ENCODE data around the gene CD52.
A peak's percentile ranks its signal among the peaks of the same experiment; 100 is the strongest.
"Not testable (repeated sequence)": the region's sequence is repeated elsewhere in the genome, so short reads cannot be mapped to it uniquely, and the experiment has no call there.

CD52 gene

DNA sequence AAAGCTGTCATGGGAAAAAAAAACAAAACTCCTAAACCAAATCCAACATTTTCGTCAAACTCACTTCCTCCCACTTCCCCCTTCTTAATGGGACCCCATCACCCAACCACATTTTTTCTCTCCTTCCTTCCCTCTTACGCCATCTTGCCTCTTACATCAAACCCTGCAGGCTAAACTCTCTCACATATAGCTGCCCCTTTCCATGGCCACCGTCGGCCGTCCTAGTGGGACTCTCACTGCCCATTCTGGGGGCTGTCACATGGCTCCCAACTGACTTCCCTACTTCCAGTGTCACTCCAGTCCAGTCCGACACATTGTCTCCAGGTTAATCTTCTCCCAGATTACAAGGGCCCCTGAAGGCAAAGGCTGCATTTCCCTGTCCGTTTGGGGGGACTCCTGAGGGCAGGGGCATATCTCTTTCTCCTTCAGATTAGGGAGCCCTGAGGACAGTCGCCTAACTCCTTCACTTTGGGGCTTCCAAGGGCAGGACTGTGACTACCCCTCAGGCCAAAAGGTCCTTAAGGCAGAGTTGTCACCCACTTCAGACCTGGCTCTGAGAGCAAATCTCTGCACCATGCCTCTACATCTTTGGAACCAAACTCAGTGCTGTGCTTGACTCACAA, 12.0 kb upstream of the CD52 start:
- H3K9me3 Mint-ChIP-seq: no peaks in the 10 kb centered on the region
- peak overlapping the region; percentile 98 to 99 (median 98) for H3K4me3 Mint-ChIP-seq
- peaks cover 13% of the 10 kb centered on the region for H3K4me1 Mint-ChIP-seq
- peaks cover 5% of the 10 kb centered on the region for H3K27me3 Mint-ChIP-seq (ENCODE audit: low read depth)
- H3K27ac Mint-ChIP-seq: peak overlapping the region; percentile 29 to 64 (median 53)
- no peaks in the 10 kb centered on the region for H3K36me3 Mint-ChIP-seq (ENCODE audit: low read depth)
- TF ChIP-seq, protein P1, sequence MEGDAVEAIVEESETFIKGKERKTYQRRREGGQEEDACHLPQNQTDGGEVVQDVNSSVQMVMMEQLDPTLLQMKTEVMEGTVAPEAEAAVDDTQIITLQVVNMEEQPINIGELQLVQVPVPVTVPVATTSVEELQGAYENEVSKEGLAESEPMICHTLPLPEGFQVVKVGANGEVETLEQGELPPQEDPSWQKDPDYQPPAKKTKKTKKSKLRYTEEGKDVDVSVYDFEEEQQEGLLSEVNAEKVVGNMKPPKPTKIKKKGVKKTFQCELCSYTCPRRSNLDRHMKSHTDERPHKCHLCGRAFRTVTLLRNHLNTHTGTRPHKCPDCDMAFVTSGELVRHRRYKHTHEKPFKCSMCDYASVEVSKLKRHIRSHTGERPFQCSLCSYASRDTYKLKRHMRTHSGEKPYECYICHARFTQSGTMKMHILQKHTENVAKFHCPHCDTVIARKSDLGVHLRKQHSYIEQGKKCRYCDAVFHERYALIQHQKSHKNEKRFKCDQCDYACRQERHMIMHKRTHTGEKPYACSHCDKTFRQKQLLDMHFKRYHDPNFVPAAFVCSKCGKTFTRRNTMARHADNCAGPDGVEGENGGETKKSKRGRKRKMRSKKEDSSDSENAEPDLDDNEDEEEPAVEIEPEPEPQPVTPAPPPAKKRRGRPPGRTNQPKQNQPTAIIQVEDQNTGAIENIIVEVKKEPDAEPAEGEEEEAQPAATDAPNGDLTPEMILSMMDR (IDR thresholded peaks at IDR 0.05; ENCODE audit: unreplicated experiment in 3 of 3): no peak

DNA sequence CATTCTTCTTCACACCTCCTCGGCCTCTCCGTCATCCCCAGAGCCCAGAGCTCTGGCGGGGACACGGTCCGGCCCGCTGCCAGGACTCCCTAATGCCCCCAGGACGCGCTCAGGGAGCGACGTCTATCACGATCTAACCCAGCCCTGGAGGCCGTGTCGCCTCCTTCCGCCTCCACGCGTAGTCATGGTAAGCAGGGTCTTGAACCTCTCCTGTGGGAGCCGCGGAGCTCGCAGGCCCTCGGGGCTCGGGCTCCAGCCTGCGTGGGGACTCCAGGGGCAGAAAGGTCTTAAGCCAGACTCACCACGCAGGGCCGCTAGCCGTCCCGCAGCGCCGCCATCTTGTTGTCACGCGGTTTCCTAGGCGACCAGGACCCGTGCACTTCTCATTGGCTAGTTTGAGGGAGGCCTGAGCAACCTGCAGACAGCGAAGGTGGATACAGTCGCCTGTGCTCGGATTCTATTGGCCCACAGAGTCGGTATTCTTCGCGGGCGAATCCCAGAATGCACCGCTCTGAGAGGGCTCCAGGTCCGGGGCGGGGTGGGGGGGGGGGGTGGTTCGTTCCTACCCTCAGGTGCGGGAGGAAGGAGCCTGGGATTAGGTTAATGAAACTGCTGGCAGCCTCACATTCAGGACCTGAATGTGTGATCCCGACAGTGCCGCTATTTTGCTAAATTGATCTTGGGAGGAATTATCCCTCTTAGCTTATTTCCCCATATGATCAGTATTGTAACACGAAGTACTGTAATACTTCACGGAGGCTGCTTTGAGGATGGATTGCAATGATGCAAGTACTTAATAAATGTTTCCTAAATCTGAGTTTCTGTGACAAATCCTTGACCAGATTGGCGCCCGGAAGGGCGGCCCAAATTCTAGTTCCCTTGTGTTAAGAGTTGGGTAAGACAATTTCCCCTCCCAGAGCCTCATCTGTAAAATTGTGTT, 11.2 kb upstream of the CD52 start, which contains the start of gene UBXN11:
UBXN11 (minus strand) TSS at position 347 of the 940 bp plus-strand sequence. CDS start 3,753 bp downstream, outside the sequence.
- Mint-ChIP-seq H3K4me1 (peaks cover 13% of the 10 kb centered on the region), H3K9me3 (no peaks in the 10 kb centered on the region), H3K36me3 (ENCODE audit: low read depth) (no peaks in the 10 kb centered on the region), H3K4me3 (peak within 1 kb of the TSS; percentile 98 to 99 (median 98)), H3K27ac (peak within 1 kb of the TSS; percentile 29 to 64 (median 53)), H3K27me3 (ENCODE audit: low read depth) (peaks cover 9% of the 10 kb centered on the region)
- TF ChIP-seq, protein P1 (IDR thresholded peaks at IDR 0.05; ENCODE audit: unreplicated experiment in 3 of 3): no peak

DNA sequence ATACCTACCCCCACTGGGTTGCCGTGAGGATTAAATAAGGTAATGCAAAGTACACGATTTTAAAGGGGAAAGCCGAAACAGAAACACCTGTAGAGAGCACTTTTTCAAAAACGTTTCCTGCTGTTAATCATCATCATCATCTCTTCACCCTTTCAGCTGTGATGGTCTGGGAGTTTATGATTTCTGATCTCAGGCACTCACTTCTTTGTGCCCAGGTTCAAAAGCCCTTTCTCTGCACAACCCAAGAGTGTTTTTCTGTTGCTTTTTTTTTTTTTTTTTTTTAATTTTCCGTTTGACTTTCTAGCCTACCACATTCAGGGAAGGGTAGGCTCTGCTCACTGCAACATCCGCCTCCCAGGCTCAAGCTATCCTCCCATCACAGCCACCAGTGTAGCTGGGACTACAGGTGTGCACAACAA, 10.4 kb upstream of the CD52 start:
- Mint-ChIP-seq H3K9me3 (no peaks in the 10 kb centered on the region), H3K27me3 (ENCODE audit: low read depth) (peaks cover 13% of the 10 kb centered on the region), H3K36me3 (ENCODE audit: low read depth) (no peaks in the 10 kb centered on the region), H3K4me3 (peak overlapping the region; percentile 65 to 77 (median 77)), H3K27ac (no peak overlapping the region), H3K4me1 (peaks cover 13% of the 10 kb centered on the region)
- TF ChIP-seq, protein P1 (IDR thresholded peaks at IDR 0.05; ENCODE audit: unreplicated experiment in 3 of 3): no peak

DNA sequence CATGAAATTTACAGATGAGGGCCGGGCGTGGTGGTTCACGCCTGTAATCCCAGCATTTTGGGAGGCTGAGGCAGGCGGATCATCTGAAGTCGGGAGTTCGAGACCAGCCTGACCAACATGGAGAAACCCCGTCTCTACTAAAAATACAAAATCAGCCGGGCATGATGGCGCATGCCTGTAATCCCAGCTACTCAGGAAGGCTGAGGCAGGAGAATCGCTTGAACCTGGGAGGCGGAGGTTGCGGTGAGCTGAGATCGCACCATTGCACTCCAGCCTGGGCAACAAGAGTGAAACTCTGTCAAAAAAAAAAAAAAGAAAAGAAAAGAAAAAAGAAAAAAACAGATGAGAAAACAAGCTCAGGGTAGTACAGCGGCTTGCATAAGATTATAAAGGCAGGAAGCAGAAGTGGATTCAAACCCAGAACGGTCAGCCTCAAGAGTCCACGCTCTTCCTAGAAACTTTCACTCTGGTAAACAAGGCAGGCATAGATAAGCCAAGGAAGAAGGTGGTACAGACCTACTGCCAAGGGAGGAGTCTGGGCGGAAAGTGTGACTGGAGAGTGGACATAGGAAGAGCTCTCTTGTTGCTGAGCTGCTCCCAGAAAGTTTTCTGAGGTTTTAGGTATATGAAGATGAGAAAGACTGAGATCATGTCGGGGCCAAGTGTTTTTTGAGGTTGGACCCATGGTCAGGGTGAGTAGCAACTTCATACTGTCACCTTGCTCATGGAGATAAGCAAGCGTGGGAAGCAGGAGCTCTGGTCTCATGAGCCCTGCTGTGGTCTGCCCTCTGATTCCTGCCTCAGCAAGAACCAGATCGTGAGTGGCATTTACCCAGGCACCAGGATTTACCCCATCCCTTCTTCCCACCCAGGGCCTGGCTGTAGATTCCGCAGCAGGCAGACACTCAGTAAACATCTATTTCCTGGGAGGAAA, 9.5 kb upstream of the CD52 start:
- H3K27ac Mint-ChIP-seq; H3K9me3 Mint-ChIP-seq; H3K36me3 Mint-ChIP-seq (ENCODE audit: low read depth): not testable (repeated sequence)
- Mint-ChIP-seq H3K4me1 (peaks cover 13% of the 10 kb centered on the region), H3K4me3 (peak overlapping the region in 1 of 3 experiments; percentile 3), H3K27me3 (ENCODE audit: low read depth) (peaks cover 13% of the 10 kb centered on the region)

DNA sequence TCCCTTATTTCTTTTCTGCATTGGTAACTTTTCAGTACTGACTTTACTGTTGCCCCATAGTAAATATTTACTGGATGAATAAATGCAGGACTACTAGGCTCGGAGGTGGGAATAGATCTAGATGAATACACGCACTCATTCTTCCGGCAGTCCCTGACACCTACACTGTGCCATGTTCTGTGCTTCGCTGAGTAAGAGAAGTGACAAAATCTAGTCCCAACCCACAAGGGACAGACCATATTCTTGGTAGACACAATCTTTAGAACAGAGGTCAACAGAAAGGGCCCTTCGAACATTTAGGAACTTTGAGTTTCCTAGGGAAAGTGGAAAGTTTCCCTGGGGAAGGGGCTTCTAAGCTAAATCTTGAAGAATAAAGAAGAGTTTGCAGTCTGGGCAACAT, 3.3 kb upstream of the CD52 start:
- Mint-ChIP-seq H3K27ac (no peak overlapping the region), H3K4me3 (no peak overlapping the region), H3K4me1 (no peaks in the 10 kb centered on the region), H3K36me3 (ENCODE audit: low read depth) (no peaks in the 10 kb centered on the region), H3K27me3 (ENCODE audit: low read depth) (peaks cover 14% of the 10 kb centered on the region), H3K9me3 (no peaks in the 10 kb centered on the region)
- TF ChIP-seq, protein P1 (IDR thresholded peaks at IDR 0.05; ENCODE audit: unreplicated experiment in 3 of 3): no peak
